LHCN-M2 (cell line): ENCODE measurements around the gene CCDC14. TPM values are rescaled to one million over a fixed set of nuclear protein-coding genes. Genes with fewer than 3 reads are reported as not detected.
"Not testable (repeated sequence)": the region's sequence is repeated elsewhere in the genome, so short reads cannot be mapped to it uniquely, and the experiment has no call there.

Source experiments
- DNase-seq: peaks from one replicate; pipeline ENCODE4 v3.0.0-alpha.2; 2012; ENCODE audit warnings: low read depth
- total RNA-seq: library from RNA; depleted of rRNA; stranded (reverse); fragments of >200 nt; gene quantifications from 2 replicates; pipeline ENCODE4 v1.2.3, GENCODE V29; 2014

CCDC14 gene
- total RNA-seq, 1 experiment from 2014 or later = 60.9 TPM

- DNase-seq = not testable (repeated sequence)
Measured at GRCh38 chr3:123964793-123965192, 3.8 kb upstream of the CCDC14 start.

GRCh38 chr3:123961508-123961856, 453 bp upstream of the CCDC14 start:
- no peak for DNase-seq

- DNase-seq = no peak
Measured at GRCh38 chr3:123953735-123954134, 7.3 kb downstream of the CCDC14 start.

- no peak for DNase-seq
Measured at GRCh38 chr3:123952844-123953520, 8.0 kb downstream of the CCDC14 start.

- DNase-seq = no peak
Measured at GRCh38 chr3:123951522-123952447, 9.2 kb downstream of the CCDC14 start.

GRCh38 chr3:123949641-123950040, 11.4 kb downstream of the CCDC14 start:
- DNase-seq = peak; percentile 12

- DNase-seq = no peak
Measured at GRCh38 chr3:123948449-123948848, 12.6 kb downstream of the CCDC14 start.

- DNase-seq = no peak
Measured at GRCh38 chr3:123947482-123947881, 13.5 kb downstream of the CCDC14 start.

- DNase-seq = no peak
Measured at GRCh38 chr3:123941542-123941941, 19.5 kb downstream of the CCDC14 start.

GRCh38 chr3:123941121-123941520, 19.9 kb downstream of the CCDC14 start:
- peak; percentile 5 for DNase-seq

- DNase-seq = no peak
Measured at GRCh38 chr3:123939706-123940105, 21.3 kb downstream of the CCDC14 start.

GRCh38 chr3:123936400-123936799, 24.6 kb downstream of the CCDC14 start:
- DNase-seq = no peak

- DNase-seq = no peak
Measured at GRCh38 chr3:123935830-123936229, 25.2 kb downstream of the CCDC14 start.

- DNase-seq = no peak
Measured at GRCh38 chr3:123934250-123934649, 26.8 kb downstream of the CCDC14 start.

- no peak for DNase-seq
Measured at GRCh38 chr3:123930445-123930844, 30.6 kb downstream of the CCDC14 start.

- DNase-seq = no peak
Measured at GRCh38 chr3:123929325-123929724, 31.7 kb downstream of the CCDC14 start.

- DNase-seq = no peak
Measured at GRCh38 chr3:123926396-123926795, 34.6 kb downstream of the CCDC14 start.

- DNase-seq = no peak
Measured at GRCh38 chr3:123920868-123921267, 40.2 kb downstream of the CCDC14 start.

- peak; percentile 24 for DNase-seq
Measured at GRCh38 chr3:123920383-123920782, 40.6 kb downstream of the CCDC14 start.

GRCh38 chr3:123919353-123919752, 41.7 kb downstream of the CCDC14 start:
- DNase-seq = no peak

- DNase-seq = no peak
Measured at GRCh38 chr3:123914829-123915228, 46.2 kb downstream of the CCDC14 start.

GRCh38 chr3:123909785-123910184, 51.2 kb downstream of the CCDC14 start:
- DNase-seq = no peak

GRCh38 chr3:123907720-123908119, 53.3 kb downstream of the CCDC14 start:
- no peak for DNase-seq
